ENCODE measurements around the gene TEX28.
"Not testable (repeated sequence)": the region's sequence is repeated elsewhere in the genome, so short reads cannot be mapped to it uniquely, and the experiment has no call there.

Gene TEX28

GRCh38 chrX:154294791-154295574 lies at the start of gene TEX28:
TSS of gene TEX28 (minus strand) at chrX:154295124. CDS start at chrX:154292117, 3,007 bp downstream.
- DNase-seq = no peak

- not testable (repeated sequence) for DNase-seq
Observed at GRCh38 chrX:154343620-154344019, 48.7 kb upstream of the TEX28 start.

- not testable (repeated sequence) for DNase-seq
Observed at GRCh38 chrX:154343063-154343462, 48.1 kb upstream of the TEX28 start.

GRCh38 chrX:154341399-154342298 lies 46.7 kb upstream of the TEX28 start:
- DNase-seq = not testable (repeated sequence)

- DNase-seq = no peak
Observed at GRCh38 chrX:154334496-154334895, 39.6 kb upstream of the TEX28 start.

GRCh38 chrX:154333837-154334271 lies 38.9 kb upstream of the TEX28 start:
- DNase-seq = no peak

GRCh38 chrX:154333116-154333515 lies 38.2 kb upstream of the TEX28 start:
- no peak for DNase-seq

GRCh38 chrX:154332561-154332960 lies 37.6 kb upstream of the TEX28 start:
- no peak for DNase-seq

- DNase-seq = no peak
Observed at GRCh38 chrX:154329294-154329693, 34.4 kb upstream of the TEX28 start.

GRCh38 chrX:154328646-154329045 lies 33.7 kb upstream of the TEX28 start:
- no peak for DNase-seq

GRCh38 chrX:154327038-154327820 lies 32.3 kb upstream of the TEX28 start:
- peak; percentile 48 to 51 for DNase-seq

GRCh38 chrX:154325541-154325940 lies 30.6 kb upstream of the TEX28 start:
- no peak for DNase-seq

- no peak for DNase-seq
Observed at GRCh38 chrX:154323537-154323936, 28.6 kb upstream of the TEX28 start.

GRCh38 chrX:154322890-154323289 lies 28.0 kb upstream of the TEX28 start:
- DNase-seq = no peak

GRCh38 chrX:154321594-154321993 lies 26.7 kb upstream of the TEX28 start:
- no peak for DNase-seq

- no peak for DNase-seq
Observed at GRCh38 chrX:154321152-154321551, 26.2 kb upstream of the TEX28 start.

- no peak for DNase-seq
Observed at GRCh38 chrX:154320406-154320805, 25.5 kb upstream of the TEX28 start.

- DNase-seq = peak in 1 of 2 donors; percentile 17
Observed at GRCh38 chrX:154317391-154317995, 22.6 kb upstream of the TEX28 start.

GRCh38 chrX:154315416-154315815 lies 20.5 kb upstream of the TEX28 start:
- no peak for DNase-seq

GRCh38 chrX:154313147-154313546 lies 18.2 kb upstream of the TEX28 start:
- DNase-seq = peak in 1 of 2 donors; percentile 41

- no peak for DNase-seq
Observed at GRCh38 chrX:154312116-154312515, 17.2 kb upstream of the TEX28 start.

All from CD4-positive, alpha-beta T cell treated with Interleukin-4 for 1 hour (primary cell).